MCF 10A (cell line): ENCODE data around the gene PAMR1. TPM values are rescaled to one million over a fixed set of nuclear protein-coding genes. Genes with fewer than 3 reads are reported as not detected.
A peak's percentile ranks its signal among the peaks of the same experiment; 100 is the strongest.

ENCODE experiments used
- BruUV-seq: library from RNA; stranded (reverse); fragments of 400-500 nt; replicated peaks from 2 replicates; lab custom pipeline; 2021; lab: Mats Ljungman, UMichigan
- CTCF ChIA-PET: fragments of 300-600 bp; sonication (Branson Sonifier 250); formaldehyde crosslinking; extraction: SDS; loops from one replicate; lab custom pipeline; 2021; ENCODE audit warnings: antibody characterized with exemption, inconsistent platforms; lab: Yijun Ruan, JAX
- POLR2A ChIA-PET: fragments of 300-600, 350-650 bp; sonication (Branson Sonifier 250); formaldehyde crosslinking; extraction: SDS; loops from one replicate; lab custom pipeline; 2020; ENCODE audit warnings: antibody characterized with exemption, inconsistent platforms; lab: Yijun Ruan, JAX
- DNase-seq: peaks from one replicate; pipeline ENCODE4 v3.0.0-alpha.2; 2018; ENCODE audit not compliant: unreplicated experiment
- H3K27ac Mint-ChIP-seq: one replicate; pipeline ENCODE4 v1.8.0; 2022; ENCODE audit warnings: mild to moderate bottlenecking, low read depth, mixed read lengths; ENCODE audit not compliant: unreplicated experiment
- H3K27me3 Mint-ChIP-seq: one replicate; pipeline ENCODE4 v1.8.0; 2022; ENCODE audit warnings: mixed read lengths; ENCODE audit not compliant: insufficient read depth, unreplicated experiment
- H3K36me3 Mint-ChIP-seq: one replicate; pipeline ENCODE4 v1.8.0; 2022; ENCODE audit warnings: mild to moderate bottlenecking, moderate library complexity, mixed read lengths; ENCODE audit not compliant: insufficient read depth, unreplicated experiment
- H3K4me1 Mint-ChIP-seq: one replicate; pipeline ENCODE4 v1.8.0; 2022; ENCODE audit warnings: mixed read lengths; ENCODE audit not compliant: insufficient read depth, unreplicated experiment
- H3K4me3 Mint-ChIP-seq: one replicate; pipeline ENCODE4 v1.8.0; 2022; ENCODE audit warnings: mild to moderate bottlenecking, moderate library complexity, mixed read lengths; ENCODE audit not compliant: unreplicated experiment
- H3K9me3 Mint-ChIP-seq: one replicate; pipeline ENCODE4 v1.8.0; 2022; ENCODE audit warnings: mixed read lengths; ENCODE audit not compliant: unreplicated experiment
- intact Hi-C: fragments of 100-400 bp; cut with micrococcal nuclease; formaldehyde crosslinking; loops from 2 replicates; pipeline ENCODE4 v1.14.1; 2022
- total RNA-seq: library from RNA; stranded (reverse); gene quantifications from 2 replicates; pipeline ENCODE4 v1.2.3, GENCODE V29; 2022
- TF ChIP-seq, protein P1 (sequence below): fragments of 200-600 bp; IDR thresholded peaks from one replicate; pipeline ENCODE4 v1.8.0; 2022; ENCODE audit warnings: antibody characterized with exemption, mild to moderate bottlenecking; ENCODE audit not compliant: unreplicated experiment

Gene PAMR1
- total RNA-seq, 1 experiment from 2014 or later: 0.51 TPM

DNA sequence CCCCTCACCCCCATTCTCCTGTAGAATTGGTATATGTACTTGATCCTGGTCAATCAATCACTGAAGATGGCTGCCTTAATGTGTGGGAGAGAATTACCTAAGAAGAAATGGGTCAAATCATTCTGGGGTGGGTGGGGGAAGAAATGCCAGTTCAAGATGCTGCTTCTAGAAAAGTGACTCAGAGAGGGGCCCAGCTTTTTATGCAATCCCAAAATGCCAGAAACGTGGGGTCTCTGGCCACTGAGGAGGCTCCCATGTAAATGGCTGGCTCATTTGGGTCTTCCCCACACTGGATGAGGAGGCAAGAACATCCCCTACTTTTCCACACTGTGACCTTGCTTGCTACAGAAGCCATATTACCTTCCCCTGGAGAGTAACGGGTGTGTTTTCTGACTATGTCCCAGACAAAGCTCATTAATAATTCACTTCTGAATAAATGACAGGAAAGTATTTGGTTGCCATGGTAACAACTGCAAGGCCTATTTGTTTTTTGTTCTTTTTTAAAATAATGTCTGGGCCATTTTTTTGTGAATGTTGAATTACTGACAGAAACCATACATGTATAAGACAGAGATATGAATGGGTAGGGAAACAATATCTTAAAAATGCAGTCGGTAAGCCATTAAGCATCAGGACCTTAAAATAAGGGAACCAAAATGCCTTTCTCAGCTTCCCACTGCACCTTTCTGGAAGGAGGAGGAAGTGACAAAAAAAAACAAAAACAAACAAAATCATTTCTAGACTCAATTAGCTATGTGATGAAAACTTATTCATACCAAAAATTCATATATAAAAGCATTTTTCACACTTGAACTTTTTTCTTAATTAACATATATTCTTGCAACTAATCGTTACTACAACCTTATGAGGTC lies 138.1 kb downstream of the PAMR1 start:
- TF ChIP-seq, protein P1, sequence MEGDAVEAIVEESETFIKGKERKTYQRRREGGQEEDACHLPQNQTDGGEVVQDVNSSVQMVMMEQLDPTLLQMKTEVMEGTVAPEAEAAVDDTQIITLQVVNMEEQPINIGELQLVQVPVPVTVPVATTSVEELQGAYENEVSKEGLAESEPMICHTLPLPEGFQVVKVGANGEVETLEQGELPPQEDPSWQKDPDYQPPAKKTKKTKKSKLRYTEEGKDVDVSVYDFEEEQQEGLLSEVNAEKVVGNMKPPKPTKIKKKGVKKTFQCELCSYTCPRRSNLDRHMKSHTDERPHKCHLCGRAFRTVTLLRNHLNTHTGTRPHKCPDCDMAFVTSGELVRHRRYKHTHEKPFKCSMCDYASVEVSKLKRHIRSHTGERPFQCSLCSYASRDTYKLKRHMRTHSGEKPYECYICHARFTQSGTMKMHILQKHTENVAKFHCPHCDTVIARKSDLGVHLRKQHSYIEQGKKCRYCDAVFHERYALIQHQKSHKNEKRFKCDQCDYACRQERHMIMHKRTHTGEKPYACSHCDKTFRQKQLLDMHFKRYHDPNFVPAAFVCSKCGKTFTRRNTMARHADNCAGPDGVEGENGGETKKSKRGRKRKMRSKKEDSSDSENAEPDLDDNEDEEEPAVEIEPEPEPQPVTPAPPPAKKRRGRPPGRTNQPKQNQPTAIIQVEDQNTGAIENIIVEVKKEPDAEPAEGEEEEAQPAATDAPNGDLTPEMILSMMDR: peak; percentile 62
- intact Hi-C loops: loop anchor here (1.0 to 2.0 kb wide), 5 partner anchors 127 to 461 kb away; no protein-coding TSS in a partner anchor
- ChIA-PET CTCF (interaction anchor here (0.6 to 8.3 kb wide), 49 partner anchors 8 to 886 kb away, joined by 3 to 98 read pairs (median 4); no protein-coding TSS in a partner anchor), POLR2A (interaction anchor here (0.6 to 2.2 kb wide), 11 partner anchors 23 to 704 kb away, joined by 3 to 10 read pairs (median 3); partner anchors contain the start of gene CD44)
- Mint-ChIP-seq H3K27me3 (no peaks in the 10 kb centered on the region), H3K27ac (peak overlapping the region; percentile 61), H3K4me3 (no peak overlapping the region), H3K4me1 (peaks cover 15% of the 10 kb centered on the region), H3K9me3 (no peaks in the 10 kb centered on the region), H3K36me3 (peaks cover under 1% of the 10 kb centered on the region)
- DNase-seq: peak; percentile 60
- BruUV-seq: no TSS peak

DNA sequence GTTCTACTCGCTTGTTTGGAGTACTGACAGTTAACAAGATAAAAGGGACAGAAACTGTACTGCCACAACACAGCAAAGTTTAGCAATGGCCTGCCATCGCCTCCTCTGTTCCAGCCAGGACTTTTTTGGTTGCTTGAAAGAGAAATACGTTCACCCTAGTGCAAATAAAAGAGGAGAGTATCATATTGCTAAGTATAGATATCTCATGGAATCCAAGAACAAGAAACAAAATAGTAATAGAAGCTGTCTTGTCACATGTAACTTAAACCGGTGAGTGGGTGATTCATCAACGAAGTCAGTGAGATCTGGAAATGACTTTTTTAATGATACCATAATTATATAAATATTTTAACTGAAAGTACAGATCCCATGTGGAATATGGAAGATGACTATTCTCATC lies 141.5 kb downstream of the PAMR1 start:
- no peak overlapping the region for H3K27ac Mint-ChIP-seq
- POLR2A ChIA-PET: interaction anchor here (1.0 kb wide), 1 partner anchor 148 kb away, joined by 3 read pairs; no protein-coding TSS in a partner anchor

More for the DNA sequence above, 141.5 kb downstream of the PAMR1 start:
- no TSS peak for BruUV-seq
- DNase-seq: no peak
- no peaks in the 10 kb centered on the region for H3K27me3 Mint-ChIP-seq
- H3K4me3 Mint-ChIP-seq: no peak overlapping the region
- no peaks in the 10 kb centered on the region for H3K9me3 Mint-ChIP-seq
- H3K4me1 Mint-ChIP-seq: no peaks in the 10 kb centered on the region
- CTCF ChIA-PET: interaction anchor here (0.6 kb wide), 1 partner anchor 13 kb away, joined by 3 read pairs; no protein-coding TSS in a partner anchor
- intact Hi-C loops: no loop called here
- H3K36me3 Mint-ChIP-seq: peaks cover 6% of the 10 kb centered on the region
- TF ChIP-seq, protein P1: no peak

Other genes with a start within 250 kb of the PAMR1 start
- gene SLC1A2, start 106.1 kb downstream of the PAMR1 start, total RNA-seq: not detected in 2 replicates
- gene FJX1, start 92.8 kb upstream of the PAMR1 start, total RNA-seq: 33.3 and 53.7 TPM in 2 replicates
- 98.5 and 103 TPM in 2 replicates for gene TRIM44, start 137.2 kb upstream of the PAMR1 start, total RNA-seq